HUDEP-2 (cell line): ENCODE measurements around the gene GALNT15.

ENCODE experiments used
- DNase-seq, 76 experiments: peaks; one replicate each; lab custom pipeline; 2025; ENCODE audit not compliant: unreplicated experiment in 76 of 76; lab: John Stamatoyannopoulos, UW

GALNT15 gene

DNA sequence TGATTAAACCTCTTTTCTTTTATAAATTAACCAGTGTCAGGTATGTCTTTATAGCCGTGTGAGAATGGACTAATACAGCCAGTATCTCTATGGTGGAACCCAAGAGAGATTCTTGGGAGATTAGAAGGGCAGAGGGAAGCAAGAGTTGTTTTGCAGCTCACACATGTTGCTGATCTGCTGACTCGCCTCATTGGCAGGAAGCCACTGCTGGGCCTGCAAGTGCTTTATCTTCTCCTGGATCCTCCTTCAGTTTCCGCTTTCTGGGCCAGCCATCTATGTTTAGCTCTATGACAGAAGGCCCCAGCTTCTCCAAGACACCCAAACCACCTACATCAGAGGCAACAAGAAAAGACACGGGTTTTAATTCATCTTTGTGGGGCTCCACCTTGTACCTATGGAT lies 23.4 kb upstream of the GALNT15 start:
- DNase-seq: peak in 43 of 76 experiments; percentile 1 to 76 (median 18)

GRCh38 chr3:16168211-16168610 lies 6.3 kb upstream of the GALNT15 start:
- DNase-seq: no peak

DNA sequence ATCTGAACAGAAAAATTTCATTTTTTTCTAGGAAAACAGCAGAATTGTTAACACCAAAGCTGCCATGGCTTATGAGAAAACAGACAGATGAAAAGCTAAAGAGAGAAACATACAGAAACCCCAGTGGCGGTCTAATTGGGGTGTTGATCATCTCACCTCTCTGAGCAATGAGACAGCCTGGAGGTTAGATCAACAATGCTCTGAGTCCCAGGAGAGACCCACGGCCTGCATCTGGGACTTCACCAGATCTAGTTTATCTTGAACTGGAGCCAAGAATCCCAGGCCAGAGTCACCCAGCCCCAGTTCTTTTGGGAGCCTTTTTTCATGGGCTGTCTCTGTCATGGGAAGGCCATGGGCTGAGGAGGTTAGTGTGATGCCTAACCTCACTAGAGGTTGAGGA lies 3.5 kb upstream of the GALNT15 start:
- no peak for DNase-seq

- DNase-seq: no peak
Measured at GRCh38 chr3:16171825-16172224, 2.7 kb upstream of the GALNT15 start.

- DNase-seq: no peak
Measured at GRCh38 chr3:16173283-16174025, 1.0 kb upstream of the GALNT15 start.

DNA sequence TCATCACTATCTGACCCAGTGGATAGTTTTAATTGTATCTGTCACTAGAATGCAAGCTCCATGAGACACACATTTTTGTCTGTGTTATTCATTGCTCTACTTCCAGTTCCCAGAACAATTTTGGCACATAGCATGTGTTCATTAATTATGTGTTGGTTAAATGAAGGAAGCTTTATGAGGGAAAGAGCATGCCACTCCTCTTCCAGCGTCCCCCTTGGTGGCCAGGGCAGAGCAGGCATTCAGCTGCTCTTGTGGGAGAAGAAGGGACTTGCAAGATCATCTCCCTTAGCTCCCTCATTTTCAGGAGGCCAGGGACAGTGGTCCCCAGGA lies 489 bp upstream of the GALNT15 start:
- no peak for DNase-seq

DNA sequence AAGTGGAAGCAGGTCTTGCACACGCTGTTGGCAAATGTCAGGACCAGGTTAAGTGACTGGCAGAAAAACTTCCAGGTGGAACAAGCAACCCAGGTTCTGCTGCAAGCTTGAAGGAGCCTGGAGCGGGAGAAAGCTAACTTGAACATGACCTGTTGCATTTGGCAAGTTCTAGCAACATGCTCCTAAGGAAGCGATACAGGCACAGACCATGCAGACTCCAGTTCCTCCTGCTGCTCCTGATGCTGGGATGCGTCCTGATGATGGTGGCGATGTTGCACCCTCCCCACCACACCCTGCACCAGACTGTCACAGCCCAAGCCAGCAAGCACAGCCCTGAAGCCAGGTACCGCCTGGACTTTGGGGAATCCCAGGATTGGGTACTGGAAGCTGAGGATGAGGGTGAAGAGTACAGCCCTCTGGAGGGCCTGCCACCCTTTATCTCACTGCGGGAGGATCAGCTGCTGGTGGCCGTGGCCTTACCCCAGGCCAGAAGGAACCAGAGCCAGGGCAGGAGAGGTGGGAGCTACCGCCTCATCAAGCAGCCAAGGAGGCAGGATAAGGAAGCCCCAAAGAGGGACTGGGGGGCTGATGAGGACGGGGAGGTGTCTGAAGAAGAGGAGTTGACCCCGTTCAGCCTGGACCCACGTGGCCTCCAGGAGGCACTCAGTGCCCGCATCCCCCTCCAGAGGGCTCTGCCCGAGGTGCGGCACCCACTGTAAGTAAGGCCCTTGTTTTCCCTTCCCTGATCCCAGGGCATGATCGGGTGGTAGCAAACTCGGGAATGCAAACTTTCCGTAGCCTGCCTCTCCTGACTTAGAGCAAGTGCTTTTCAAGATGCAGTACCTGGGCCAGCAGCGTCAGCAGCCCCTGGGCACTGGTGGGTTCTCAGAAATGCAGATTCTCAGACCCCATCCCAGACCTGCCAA lies 759 bp downstream of the GALNT15 start:
- no peak for DNase-seq

DNA sequence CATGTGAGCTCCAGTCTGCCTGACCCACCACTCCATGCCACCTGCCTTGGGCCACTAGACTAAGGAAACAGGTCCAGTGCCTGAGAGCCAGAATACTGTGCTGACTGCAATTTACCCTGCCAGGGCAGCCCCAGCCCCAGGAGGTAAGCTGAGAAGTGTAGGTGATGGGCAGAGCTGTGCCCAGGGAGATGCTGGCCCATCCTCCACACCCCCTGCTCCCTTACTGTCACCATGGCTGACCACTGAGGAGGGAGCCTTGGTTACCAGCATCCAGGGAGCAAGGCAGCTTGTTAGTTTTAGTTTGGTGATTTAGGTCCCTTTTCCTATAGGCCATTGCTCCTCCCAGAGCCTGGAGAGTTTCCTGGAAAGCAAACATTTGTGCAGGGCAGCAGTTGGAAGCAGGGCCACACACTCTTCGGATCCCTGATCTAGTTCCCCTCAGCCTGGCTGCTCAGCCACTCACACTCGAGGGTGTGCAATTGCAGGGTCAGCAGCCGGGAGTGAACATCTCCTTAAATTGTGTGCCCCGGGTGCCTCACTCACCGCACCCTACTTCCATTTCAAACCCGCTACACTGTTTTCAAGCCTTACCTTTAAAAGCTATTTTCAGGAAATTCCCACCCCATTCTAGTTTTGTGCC lies 2.0 kb downstream of the GALNT15 start:
- DNase-seq: no peak

DNA sequence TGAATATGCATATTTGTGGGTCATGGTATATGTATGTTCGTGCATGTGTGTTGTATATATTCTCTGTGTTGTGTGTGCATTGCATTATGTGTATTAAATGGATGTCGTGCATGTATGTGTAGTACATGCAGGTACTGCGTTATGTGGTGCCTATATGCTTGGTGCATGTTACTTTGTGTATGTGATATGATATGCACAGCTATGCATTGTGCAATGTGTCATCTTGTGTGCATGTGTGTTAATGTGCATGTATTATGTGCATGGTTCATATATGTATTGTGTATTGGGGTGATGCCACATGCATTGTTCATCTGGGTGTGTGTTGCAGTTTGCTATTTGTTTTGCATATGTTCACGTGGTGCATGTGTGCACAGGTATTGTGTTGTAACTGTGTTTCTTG lies 2.9 kb downstream of the GALNT15 start:
- DNase-seq: no peak

- no peak for DNase-seq
Measured at GRCh38 chr3:16177962-16178627, 3.6 kb downstream of the GALNT15 start.

- no peak for DNase-seq
Measured at GRCh38 chr3:16178628-16178988, 4.1 kb downstream of the GALNT15 start.

- no peak for DNase-seq
Measured at GRCh38 chr3:16179261-16179660, 4.8 kb downstream of the GALNT15 start.

DNA sequence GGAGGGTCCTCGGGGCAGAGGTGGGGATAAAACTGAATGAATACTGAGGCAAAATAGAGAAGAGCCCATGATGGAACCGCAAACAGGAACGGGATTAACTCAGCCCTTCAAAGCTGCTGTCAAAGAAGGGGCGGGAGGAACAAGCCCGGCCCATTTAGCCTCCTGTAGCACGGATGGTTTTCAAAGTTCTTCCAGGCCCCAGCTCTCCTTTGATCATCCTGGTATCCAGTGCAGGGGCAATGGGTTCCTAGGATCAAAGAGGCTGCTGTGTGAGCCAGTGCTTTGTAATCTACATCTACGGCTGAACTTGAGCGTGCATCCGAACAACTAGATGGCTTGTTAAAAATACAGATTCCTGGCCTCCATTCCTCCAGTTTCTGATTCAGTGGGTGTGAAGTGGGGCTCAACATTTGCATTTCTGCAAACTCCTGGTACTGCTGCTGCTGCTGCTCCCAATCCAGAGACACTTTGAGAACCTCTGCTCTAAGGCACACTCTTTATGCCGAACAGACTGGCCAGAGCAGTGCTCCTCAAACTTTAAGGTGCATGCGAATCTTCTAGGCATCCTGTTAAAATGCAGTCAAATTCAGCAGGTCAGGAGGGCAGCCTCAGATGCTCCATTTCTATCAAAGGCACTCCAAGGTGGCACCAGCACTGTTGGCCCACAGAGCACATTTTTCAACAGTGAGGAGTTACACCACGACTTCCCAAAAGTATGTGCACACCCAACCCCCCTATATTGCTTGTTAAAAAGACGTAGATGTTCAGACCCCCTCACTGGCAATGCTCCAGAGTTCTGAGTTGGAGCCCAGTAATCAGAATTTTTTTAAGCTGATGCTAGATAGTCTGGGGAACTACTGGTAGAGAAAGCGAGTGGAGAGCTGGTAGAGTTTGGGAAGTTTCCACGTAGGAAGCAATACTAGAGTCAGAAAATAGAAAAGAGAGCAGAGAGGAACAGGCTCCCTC lies 5.6 kb downstream of the GALNT15 start:
- DNase-seq: no peak

- DNase-seq: no peak
Measured at GRCh38 chr3:16180737-16181134, 6.3 kb downstream of the GALNT15 start.

DNA sequence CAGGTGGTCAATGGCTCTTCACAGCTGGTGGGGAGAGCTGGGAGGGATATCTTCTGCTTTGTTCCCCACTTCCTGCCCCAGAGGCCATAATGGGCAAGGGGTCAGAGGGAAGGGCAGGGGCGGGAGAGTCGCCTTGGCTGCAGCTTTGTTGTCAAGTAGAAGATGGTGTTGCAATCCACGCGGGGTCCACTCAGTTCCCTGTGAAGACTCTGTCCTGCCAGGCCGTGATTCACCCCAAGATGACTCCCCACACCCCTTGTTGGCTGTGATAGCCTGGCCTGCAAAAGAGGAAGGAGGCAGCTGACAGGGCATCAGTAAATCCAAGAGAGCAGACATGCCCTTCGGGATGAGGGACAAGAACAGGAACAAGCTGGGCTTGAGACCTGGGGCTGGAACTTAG lies 6.9 kb downstream of the GALNT15 start:
- DNase-seq: no peak

GRCh38 chr3:16182183-16182582 lies 7.7 kb downstream of the GALNT15 start:
- DNase-seq: no peak

DNA sequence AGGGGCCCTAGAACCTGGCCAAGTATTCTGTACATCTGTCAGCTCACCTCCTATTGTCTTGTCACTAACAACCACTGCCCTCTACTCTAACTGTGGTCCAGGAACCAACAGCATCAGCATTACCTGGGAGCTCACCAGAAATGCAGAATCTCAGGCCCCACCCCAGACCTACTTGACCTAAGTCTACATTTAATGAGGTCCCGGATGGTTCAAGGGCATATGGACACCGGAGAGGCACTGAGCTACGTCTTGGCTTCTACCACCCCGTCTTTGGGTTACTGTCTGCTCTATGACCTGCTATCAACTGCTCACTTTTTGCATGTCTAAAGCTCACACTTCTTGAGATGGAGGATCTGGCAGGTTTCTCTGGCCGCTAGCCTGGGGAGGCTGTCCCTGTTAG lies 8.1 kb downstream of the GALNT15 start:
- DNase-seq: no peak

- no peak for DNase-seq
Measured at GRCh38 chr3:16183082-16183481, 8.6 kb downstream of the GALNT15 start.

GRCh38 chr3:16183601-16184270 lies 9.3 kb downstream of the GALNT15 start:
- DNase-seq: no peak
